GM10266 (cell line): Measurements from ENCODE around the gene AASDHPPT.

Experiments used
- DNase-seq: peaks from one replicate; pipeline ENCODE4 v3.0.0; 2012; ENCODE audit errors: extremely low spot score
- TF ChIP-seq, protein P1 (sequence below): IDR thresholded peaks from 2 replicates; pipeline ENCODE4 v1.5.1; 2012; ENCODE audit warnings: mild to moderate bottlenecking, low read depth; ENCODE audit not compliant: control insufficient read depth, insufficient read depth; ENCODE audit errors: missing control alignments

AASDHPPT gene

DNA sequence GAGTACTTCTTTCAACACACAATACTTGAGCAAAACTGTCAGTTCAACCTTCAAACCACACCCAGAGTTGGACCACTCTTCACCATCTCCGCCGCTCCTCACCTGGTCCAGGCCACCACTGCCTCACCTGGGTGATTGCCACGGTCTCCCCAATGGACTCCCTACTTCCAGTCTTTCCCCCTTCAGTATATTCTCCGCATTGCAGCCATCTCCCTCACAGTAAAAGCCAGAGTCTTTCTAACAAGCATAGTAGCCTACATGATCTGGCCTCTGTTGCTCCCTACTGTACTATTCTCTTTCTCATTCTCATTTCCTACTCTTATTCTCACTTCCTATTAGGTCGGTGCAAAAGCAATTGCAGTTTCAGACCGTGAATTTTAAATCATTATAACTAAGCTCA lies 28.5 kb downstream of the AASDHPPT start:
- TF ChIP-seq, protein P1, sequence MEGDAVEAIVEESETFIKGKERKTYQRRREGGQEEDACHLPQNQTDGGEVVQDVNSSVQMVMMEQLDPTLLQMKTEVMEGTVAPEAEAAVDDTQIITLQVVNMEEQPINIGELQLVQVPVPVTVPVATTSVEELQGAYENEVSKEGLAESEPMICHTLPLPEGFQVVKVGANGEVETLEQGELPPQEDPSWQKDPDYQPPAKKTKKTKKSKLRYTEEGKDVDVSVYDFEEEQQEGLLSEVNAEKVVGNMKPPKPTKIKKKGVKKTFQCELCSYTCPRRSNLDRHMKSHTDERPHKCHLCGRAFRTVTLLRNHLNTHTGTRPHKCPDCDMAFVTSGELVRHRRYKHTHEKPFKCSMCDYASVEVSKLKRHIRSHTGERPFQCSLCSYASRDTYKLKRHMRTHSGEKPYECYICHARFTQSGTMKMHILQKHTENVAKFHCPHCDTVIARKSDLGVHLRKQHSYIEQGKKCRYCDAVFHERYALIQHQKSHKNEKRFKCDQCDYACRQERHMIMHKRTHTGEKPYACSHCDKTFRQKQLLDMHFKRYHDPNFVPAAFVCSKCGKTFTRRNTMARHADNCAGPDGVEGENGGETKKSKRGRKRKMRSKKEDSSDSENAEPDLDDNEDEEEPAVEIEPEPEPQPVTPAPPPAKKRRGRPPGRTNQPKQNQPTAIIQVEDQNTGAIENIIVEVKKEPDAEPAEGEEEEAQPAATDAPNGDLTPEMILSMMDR = no peak
- no peak for DNase-seq

DNA sequence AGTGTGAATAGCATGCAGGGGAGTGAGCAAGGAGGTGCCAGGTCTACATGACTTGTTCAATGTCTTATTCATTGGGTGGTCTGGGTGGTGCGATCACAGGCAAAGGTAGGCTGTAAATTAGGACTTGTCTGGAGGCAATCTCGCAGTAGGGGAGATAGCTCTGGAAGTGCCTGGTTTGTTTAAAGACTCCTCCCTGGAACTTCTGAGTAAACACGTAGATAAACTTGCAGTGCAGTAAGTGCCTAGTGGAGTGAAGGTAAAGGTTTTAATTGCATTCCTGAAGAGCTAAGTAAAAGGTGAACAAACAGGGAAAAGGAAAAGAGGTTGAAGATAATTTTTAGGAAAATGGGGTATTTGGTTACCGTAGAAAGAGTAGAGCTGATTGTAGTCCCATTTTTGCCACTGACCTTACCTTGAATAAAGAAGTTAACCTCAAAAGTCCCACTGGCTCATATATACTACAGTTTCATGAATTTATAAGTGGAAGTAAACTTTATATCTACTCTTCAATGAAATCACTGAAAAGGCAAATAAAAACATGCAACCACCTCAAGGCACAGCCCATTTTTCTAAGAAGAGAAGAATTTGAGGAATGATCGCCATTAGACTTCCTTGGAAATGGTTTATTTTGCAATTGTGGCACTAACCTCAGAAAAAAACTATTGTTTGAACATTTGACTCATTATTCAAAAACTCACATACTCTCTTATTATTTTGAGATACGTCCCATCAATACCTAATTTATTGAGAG lies 44.3 kb downstream of the AASDHPPT start:
- TF ChIP-seq, protein P1 = no peak
- DNase-seq = no peak

DNA sequence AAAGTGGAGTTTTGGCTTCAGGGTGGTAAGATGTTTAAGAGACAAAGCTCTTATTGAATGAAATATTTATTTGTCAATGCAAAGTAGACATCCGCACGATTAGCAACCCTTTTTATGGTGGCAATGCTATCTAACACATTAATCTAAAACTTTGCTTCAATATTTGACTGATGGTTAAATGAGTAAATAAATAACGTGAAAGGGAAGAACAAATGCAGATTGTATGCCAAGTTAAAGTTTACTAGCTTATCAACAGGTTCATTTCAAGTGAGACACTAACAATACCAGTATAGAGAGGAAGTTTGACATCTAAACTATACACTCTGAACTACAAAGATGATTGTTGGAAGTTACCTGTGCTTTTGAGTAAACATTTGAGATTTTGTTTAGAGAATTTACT lies 50.1 kb downstream of the AASDHPPT start:
- TF ChIP-seq, protein P1 = no peak
- no peak for DNase-seq

DNA sequence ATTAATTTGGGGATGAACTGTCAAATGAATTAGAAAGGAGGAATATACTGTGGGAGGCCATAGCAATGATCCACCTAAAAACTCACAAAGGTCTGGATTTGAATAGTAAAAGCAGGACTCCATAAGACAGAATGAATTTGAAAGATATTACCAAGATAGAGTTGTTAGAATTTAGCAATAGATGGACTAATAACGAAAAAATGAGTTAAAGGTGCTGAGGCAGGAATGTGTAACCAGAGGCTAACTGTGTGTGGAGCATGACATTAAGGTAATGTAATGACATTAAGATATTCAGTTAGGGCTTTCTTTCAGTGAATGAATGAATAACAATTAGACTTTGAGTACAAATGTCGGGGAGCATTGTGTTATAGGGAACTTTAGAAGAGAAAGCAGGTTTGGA lies 51.3 kb downstream of the AASDHPPT start:
- TF ChIP-seq, protein P1 = no peak
- no peak for DNase-seq

DNA sequence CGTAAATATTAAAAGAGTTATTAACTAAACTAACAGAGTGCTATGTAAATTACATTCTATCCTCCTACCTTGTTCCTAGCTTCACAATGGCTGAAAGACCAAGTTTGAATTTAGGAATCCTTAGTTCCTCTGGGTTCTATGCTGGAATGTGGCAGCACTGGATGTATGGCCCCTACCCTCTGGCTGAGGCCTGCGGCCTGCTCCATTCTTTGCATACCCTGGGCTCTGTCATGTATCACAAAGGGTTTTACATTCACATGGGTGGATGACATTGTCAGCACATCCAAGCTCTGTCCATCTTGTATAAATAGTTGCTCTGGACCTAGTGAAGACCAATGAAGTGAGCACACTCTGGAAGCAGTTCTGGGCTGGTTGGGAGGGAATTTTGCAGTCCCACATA lies 54.5 kb downstream of the AASDHPPT start:
- TF ChIP-seq, protein P1 = no peak
- DNase-seq = no peak

DNA sequence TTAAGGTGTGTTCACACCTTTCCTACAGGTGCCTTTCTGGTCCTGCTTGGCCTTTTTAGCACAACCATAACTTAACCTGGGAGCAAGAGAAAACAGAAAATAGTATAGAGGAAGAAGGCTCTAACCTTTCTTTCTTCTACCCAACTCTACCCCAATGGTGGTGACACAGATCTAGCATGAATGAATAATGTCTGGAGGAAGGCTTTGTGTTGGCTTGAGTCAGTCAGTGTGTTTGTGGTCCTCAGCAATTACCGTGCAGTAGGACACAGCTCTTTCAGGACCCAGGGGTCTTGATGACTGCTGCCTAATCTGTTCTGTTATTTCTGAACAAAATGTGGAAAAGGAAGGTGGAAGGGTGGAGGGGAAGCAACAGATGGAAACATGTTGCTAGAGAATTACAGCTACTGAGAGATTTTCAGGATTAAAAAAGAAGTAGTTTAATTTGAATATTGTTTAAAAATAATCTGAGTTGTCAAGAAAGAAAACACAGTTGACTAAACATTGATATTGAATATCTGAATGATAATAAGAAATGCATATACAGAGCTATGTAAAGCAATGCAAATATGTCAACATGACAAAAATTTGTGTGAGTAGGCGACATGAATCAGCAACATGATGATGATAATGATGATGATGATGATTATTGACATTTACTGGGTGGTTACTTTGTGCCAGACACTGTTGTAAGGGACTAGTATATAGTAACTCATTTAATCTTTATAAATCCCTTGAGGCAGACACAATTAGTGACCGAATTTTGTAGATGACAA lies 55.3 kb downstream of the AASDHPPT start:
- no peak for DNase-seq
- TF ChIP-seq, protein P1 = no peak

DNA sequence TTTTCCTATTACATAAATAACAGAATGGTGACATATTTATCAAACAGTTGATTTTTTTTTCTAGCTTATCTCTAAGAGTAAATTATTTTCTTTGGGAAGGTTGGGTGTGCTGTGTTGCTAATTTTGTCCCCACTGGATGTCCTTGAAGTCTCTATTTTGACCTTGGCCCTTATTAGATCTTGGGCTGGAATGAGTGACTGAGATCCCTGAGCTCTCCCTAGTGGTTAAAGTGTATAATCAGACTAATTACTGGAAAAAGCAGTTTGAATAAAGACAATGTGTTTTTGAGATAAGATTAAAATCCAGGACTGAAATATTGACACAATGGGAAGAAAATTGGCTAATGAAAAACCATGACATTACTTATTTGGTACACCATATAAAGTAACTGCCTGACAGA lies 56.1 kb downstream of the AASDHPPT start:
- TF ChIP-seq, protein P1 = peak; percentile 22
- DNase-seq = peak; percentile 7
